ENCODE data around the gene ENTPD6. TPM values are rescaled to one million over a fixed set of nuclear protein-coding genes. Genes with fewer than 3 reads are reported as not detected.

Gene ENTPD6
- total RNA-seq, 1 donor from 2014 or later: 43.0 TPM

GRCh38 chr20:25216199-25216945 lies 20.9 kb downstream of the ENTPD6 start:
- no peak for TF ChIP-seq CTCF (IDR thresholded peaks at IDR 0.05; ENCODE audit: unreplicated experiment)
- Mint-ChIP-seq H3K9me3 (ENCODE audit: unreplicated experiment) (no peaks in the 10 kb centered on the region), H3K4me3 (ENCODE audit: unreplicated experiment) (no peak overlapping the region), H3K36me3 (ENCODE audit: low read depth, unreplicated experiment) (peaks cover 12% of the 10 kb centered on the region), H3K27ac (ENCODE audit: unreplicated experiment) (no peak overlapping the region), H3K27me3 (ENCODE audit: unreplicated experiment) (peaks cover 10% of the 10 kb centered on the region), H3K4me1 (ENCODE audit: unreplicated experiment) (peaks cover 2% of the 10 kb centered on the region)
- no peak for DNase-seq (ENCODE audit: low spot score)

- Mint-ChIP-seq H3K4me1 (ENCODE audit: unreplicated experiment) (peaks cover 2% of the 10 kb centered on the region), H3K36me3 (ENCODE audit: low read depth, unreplicated experiment) (peaks cover 5% of the 10 kb centered on the region), H3K27ac (ENCODE audit: unreplicated experiment) (no peak overlapping the region), H3K27me3 (ENCODE audit: unreplicated experiment) (peaks cover 8% of the 10 kb centered on the region), H3K4me3 (ENCODE audit: unreplicated experiment) (no peak overlapping the region), H3K9me3 (ENCODE audit: unreplicated experiment) (no peaks in the 10 kb centered on the region)
- no peak for TF ChIP-seq CTCF (IDR thresholded peaks at IDR 0.05; ENCODE audit: unreplicated experiment)
- no peak for DNase-seq (ENCODE audit: low spot score)
These were observed 21.9 kb downstream of the ENTPD6 start for GRCh38 chr20:25217161-25218108.

- Mint-ChIP-seq H3K9me3 (ENCODE audit: unreplicated experiment) (no peaks in the 10 kb centered on the region), H3K36me3 (ENCODE audit: low read depth, unreplicated experiment) (peaks cover 5% of the 10 kb centered on the region), H3K4me1 (ENCODE audit: unreplicated experiment) (peaks cover 2% of the 10 kb centered on the region), H3K4me3 (ENCODE audit: unreplicated experiment) (no peak overlapping the region), H3K27ac (ENCODE audit: unreplicated experiment) (no peak overlapping the region), H3K27me3 (ENCODE audit: unreplicated experiment) (peaks cover 8% of the 10 kb centered on the region)
- TF ChIP-seq CTCF (IDR thresholded peaks at IDR 0.05; ENCODE audit: unreplicated experiment): no peak
- DNase-seq (ENCODE audit: low spot score): no peak
These were observed 22.6 kb downstream of the ENTPD6 start for GRCh38 chr20:25218109-25218486.

GRCh38 chr20:25218492-25218891 lies 23.0 kb downstream of the ENTPD6 start:
- no peak for TF ChIP-seq CTCF (IDR thresholded peaks at IDR 0.05; ENCODE audit: unreplicated experiment)
- no peak for DNase-seq (ENCODE audit: low spot score)
- H3K36me3 Mint-ChIP-seq (ENCODE audit: low read depth, unreplicated experiment): peaks cover 5% of the 10 kb centered on the region

More at GRCh38 chr20:25218492-25218891, 23.0 kb downstream of the ENTPD6 start:
- H3K4me1 Mint-ChIP-seq (ENCODE audit: unreplicated experiment): peaks cover 2% of the 10 kb centered on the region
- H3K4me3 Mint-ChIP-seq (ENCODE audit: unreplicated experiment): no peak overlapping the region
- H3K9me3 Mint-ChIP-seq (ENCODE audit: unreplicated experiment): no peaks in the 10 kb centered on the region
- H3K27me3 Mint-ChIP-seq (ENCODE audit: unreplicated experiment): peaks cover 8% of the 10 kb centered on the region
- H3K27ac Mint-ChIP-seq (ENCODE audit: unreplicated experiment): no peak overlapping the region
